ENCODE data around the gene CIT. TPM values are rescaled to one million over a fixed set of nuclear protein-coding genes. Genes with fewer than 3 reads are reported as not detected.

The CIT gene
- total and polyA plus RNA-seq, 4 donors: 0.31 to 24.7 (median 1.8) TPM

DNA sequence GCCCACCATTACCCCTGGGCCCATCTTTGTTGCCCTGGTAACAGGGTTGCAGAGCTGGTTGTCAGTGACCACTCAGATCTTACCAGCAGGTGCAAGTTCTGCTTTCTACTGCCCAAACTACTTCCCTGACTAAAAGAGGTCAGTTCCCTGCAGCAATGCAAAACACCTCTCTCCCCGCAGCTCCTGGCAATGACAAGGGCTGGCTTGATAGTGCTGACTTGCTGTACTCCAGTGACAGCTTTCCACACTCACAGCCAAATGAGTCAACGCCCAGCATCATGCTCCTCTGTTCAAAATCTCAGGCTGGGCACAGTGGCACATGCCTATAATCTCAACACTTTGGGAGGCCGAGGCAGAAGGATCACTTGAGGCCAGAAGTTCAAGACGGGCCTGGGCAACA is 90.6 kb downstream of the CIT start:
- no peak for TF ChIP-seq TAF1 (conservative IDR thresholded peaks at IDR 0.05)
- TF ChIP-seq FOXA1 (IDR thresholded peaks at IDR 0.05): no peak
- no peak for TF ChIP-seq HNF4A (conservative IDR thresholded peaks at IDR 0.05)
- no peak for TF ChIP-seq JUND (IDR thresholded peaks at IDR 0.05)
- TF ChIP-seq, protein P1, sequence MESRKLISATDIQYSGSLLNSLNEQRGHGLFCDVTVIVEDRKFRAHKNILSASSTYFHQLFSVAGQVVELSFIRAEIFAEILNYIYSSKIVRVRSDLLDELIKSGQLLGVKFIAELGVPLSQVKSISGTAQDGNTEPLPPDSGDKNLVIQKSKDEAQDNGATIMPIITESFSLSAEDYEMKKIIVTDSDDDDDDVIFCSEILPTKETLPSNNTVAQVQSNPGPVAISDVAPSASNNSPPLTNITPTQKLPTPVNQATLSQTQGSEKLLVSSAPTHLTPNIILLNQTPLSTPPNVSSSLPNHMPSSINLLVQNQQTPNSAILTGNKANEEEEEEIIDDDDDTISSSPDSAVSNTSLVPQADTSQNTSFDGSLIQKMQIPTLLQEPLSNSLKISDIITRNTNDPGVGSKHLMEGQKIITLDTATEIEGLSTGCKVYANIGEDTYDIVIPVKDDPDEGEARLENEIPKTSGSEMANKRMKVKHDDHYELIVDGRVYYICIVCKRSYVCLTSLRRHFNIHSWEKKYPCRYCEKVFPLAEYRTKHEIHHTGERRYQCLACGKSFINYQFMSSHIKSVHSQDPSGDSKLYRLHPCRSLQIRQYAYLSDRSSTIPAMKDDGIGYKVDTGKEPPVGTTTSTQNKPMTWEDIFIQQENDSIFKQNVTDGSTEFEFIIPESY (IDR thresholded peaks at IDR 0.05): no peak
- TF ChIP-seq EGR1 (IDR thresholded peaks at IDR 0.05; ENCODE audit: low read depth in 2 of 2): no peak
- TF ChIP-seq, protein P2, sequence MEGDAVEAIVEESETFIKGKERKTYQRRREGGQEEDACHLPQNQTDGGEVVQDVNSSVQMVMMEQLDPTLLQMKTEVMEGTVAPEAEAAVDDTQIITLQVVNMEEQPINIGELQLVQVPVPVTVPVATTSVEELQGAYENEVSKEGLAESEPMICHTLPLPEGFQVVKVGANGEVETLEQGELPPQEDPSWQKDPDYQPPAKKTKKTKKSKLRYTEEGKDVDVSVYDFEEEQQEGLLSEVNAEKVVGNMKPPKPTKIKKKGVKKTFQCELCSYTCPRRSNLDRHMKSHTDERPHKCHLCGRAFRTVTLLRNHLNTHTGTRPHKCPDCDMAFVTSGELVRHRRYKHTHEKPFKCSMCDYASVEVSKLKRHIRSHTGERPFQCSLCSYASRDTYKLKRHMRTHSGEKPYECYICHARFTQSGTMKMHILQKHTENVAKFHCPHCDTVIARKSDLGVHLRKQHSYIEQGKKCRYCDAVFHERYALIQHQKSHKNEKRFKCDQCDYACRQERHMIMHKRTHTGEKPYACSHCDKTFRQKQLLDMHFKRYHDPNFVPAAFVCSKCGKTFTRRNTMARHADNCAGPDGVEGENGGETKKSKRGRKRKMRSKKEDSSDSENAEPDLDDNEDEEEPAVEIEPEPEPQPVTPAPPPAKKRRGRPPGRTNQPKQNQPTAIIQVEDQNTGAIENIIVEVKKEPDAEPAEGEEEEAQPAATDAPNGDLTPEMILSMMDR (IDR thresholded peaks at IDR 0.05; ENCODE audit: low read depth, low read length, missing input control): no peak
- TF ChIP-seq YY1 (IDR thresholded peaks at IDR 0.05): no peak
- TF ChIP-seq, protein P3, sequence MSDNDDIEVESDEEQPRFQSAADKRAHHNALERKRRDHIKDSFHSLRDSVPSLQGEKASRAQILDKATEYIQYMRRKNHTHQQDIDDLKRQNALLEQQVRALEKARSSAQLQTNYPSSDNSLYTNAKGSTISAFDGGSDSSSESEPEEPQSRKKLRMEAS (IDR thresholded peaks at IDR 0.05): no peak
- TF ChIP-seq SP1 (IDR thresholded peaks at IDR 0.05): no peak
- TF ChIP-seq RAD21 (IDR thresholded peaks at IDR 0.05): no peak
- TF ChIP-seq NR2F2 (IDR thresholded peaks at IDR 0.05): no peak
- TF ChIP-seq FOXA2 (IDR thresholded peaks at IDR 0.05): no peak
- TF ChIP-seq, protein P4, sequence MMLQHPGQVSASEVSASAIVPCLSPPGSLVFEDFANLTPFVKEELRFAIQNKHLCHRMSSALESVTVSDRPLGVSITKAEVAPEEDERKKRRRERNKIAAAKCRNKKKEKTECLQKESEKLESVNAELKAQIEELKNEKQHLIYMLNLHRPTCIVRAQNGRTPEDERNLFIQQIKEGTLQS (IDR thresholded peaks at IDR 0.05): no peak
- TF ChIP-seq GABPA (IDR thresholded peaks at IDR 0.05 in 1 of 2, conservative IDR thresholded peaks at IDR 0.05 in 1 of 2): no peak
- DNase-seq (ENCODE audit: low spot score): no peak
- no peaks in the 10 kb centered on the region for H3K4me1 ChIP-seq (ENCODE audit: control insufficient read depth in 4 of 4, insufficient read depth in 4 of 4, low read length in 3 of 4)
- H3K27ac ChIP-seq (ENCODE audit: low read depth in 1 of 2, low read length in 2 of 2): no peak overlapping the region
- WGBS: over 99% methylated on average over 4 of the region's 4 CpGs
- H3K9me3 ChIP-seq (ENCODE audit: control insufficient read depth in 4 of 4, low read length in 3 of 4): no peaks in the 10 kb centered on the region
- H3K27me3 ChIP-seq (ENCODE audit: control insufficient read depth in 4 of 4, insufficient read depth in 4 of 4, low read length in 3 of 4): no peaks in the 10 kb centered on the region
- H3K4me3 ChIP-seq (ENCODE audit: low read depth in 1 of 3, low read length in 3 of 3): no peak overlapping the region
- H3K9ac ChIP-seq (ENCODE audit: low read depth in 1 of 2, low read length in 2 of 2): no peak overlapping the region
- H3K36me3 ChIP-seq (ENCODE audit: control insufficient read depth in 4 of 4, insufficient read depth in 3 of 4, low read depth in 1 of 4, low read length in 3 of 4): no peaks in the 10 kb centered on the region

DNA sequence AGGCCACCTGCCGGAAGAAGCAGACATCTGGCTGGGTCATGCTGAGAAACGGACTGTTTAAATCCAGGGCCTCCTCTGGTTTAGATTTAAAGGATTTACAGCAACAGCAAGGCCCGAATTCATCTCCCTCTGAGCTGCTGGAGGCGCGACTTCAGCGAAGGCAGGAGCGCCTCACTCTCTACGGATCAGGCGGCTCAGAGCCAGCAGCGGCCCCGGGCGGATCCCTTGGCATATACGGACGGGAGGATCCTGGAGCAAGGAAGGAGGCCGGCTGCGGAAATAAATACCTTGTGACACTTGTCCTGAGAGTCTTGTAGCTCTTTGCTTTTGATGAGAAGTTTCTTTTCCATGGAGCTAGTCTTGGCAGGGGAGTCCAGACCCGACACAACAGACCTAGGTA is 92.4 kb downstream of the CIT start:
- Histone ChIP-seq H3K4me3 (ENCODE audit: low read depth in 1 of 3, low read length in 3 of 3) (no peak overlapping the region), H3K4me1 (ENCODE audit: control insufficient read depth in 4 of 4, insufficient read depth in 4 of 4, low read length in 3 of 4) (peaks cover 0 to 3% (median under 1%) of the 10 kb centered on the region in 4 donors), H3K9me3 (ENCODE audit: control insufficient read depth in 4 of 4, low read length in 3 of 4) (no peaks in the 10 kb centered on the region), H3K36me3 (ENCODE audit: control insufficient read depth in 4 of 4, insufficient read depth in 3 of 4, low read depth in 1 of 4, low read length in 3 of 4) (no peaks in the 10 kb centered on the region), H3K27ac (ENCODE audit: low read depth in 1 of 2, low read length in 2 of 2) (no peak overlapping the region), H3K27me3 (ENCODE audit: control insufficient read depth in 4 of 4, insufficient read depth in 4 of 4, low read length in 3 of 4) (no peaks in the 10 kb centered on the region), H3K9ac (ENCODE audit: low read depth in 1 of 2, low read length in 2 of 2) (no peak overlapping the region)
- DNase-seq (ENCODE audit: low spot score): no peak
- TF ChIP-seq FOXA2 (IDR thresholded peaks at IDR 0.05) (no peak), NR2F2 (IDR thresholded peaks at IDR 0.05) (no peak), JUND (IDR thresholded peaks at IDR 0.05) (no peak), EGR1 (IDR thresholded peaks at IDR 0.05; ENCODE audit: low read depth in 2 of 2) (no peak), RAD21 (IDR thresholded peaks at IDR 0.05) (no peak), RXRA (IDR thresholded peaks at IDR 0.05) (no peak), HNF4A (conservative IDR thresholded peaks at IDR 0.05) (no peak), GABPA (IDR thresholded peaks at IDR 0.05 in 1 of 2, conservative IDR thresholded peaks at IDR 0.05 in 1 of 2) (no peak), SP1 (IDR thresholded peaks at IDR 0.05) (no peak), YY1 (IDR thresholded peaks at IDR 0.05) (no peak), TAF1 (conservative IDR thresholded peaks at IDR 0.05) (no peak)
- TF ChIP-seq, protein P2 (IDR thresholded peaks at IDR 0.05; ENCODE audit: low read depth, low read length, missing input control): no peak
- TF ChIP-seq, protein P4 (IDR thresholded peaks at IDR 0.05): no peak
- TF ChIP-seq, protein P5, sequence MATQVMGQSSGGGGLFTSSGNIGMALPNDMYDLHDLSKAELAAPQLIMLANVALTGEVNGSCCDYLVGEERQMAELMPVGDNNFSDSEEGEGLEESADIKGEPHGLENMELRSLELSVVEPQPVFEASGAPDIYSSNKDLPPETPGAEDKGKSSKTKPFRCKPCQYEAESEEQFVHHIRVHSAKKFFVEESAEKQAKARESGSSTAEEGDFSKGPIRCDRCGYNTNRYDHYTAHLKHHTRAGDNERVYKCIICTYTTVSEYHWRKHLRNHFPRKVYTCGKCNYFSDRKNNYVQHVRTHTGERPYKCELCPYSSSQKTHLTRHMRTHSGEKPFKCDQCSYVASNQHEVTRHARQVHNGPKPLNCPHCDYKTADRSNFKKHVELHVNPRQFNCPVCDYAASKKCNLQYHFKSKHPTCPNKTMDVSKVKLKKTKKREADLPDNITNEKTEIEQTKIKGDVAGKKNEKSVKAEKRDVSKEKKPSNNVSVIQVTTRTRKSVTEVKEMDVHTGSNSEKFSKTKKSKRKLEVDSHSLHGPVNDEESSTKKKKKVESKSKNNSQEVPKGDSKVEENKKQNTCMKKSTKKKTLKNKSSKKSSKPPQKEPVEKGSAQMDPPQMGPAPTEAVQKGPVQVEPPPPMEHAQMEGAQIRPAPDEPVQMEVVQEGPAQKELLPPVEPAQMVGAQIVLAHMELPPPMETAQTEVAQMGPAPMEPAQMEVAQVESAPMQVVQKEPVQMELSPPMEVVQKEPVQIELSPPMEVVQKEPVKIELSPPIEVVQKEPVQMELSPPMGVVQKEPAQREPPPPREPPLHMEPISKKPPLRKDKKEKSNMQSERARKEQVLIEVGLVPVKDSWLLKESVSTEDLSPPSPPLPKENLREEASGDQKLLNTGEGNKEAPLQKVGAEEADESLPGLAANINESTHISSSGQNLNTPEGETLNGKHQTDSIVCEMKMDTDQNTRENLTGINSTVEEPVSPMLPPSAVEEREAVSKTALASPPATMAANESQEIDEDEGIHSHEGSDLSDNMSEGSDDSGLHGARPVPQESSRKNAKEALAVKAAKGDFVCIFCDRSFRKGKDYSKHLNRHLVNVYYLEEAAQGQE (IDR thresholded peaks at IDR 0.05): no peak
- TF ChIP-seq, protein P3 (IDR thresholded peaks at IDR 0.05): no peak
- TF ChIP-seq, protein P1 (IDR thresholded peaks at IDR 0.05): no peak
- WGBS: 98% methylated on average over 17 of the region's 17 CpGs
